Measurements from ENCODE around the gene CHD2. TPM values are rescaled to one million over a fixed set of nuclear protein-coding genes. Genes with fewer than 3 reads are reported as not detected.
A peak's percentile ranks its signal among the peaks of the same experiment; 100 is the strongest.

Gene CHD2
- polyA plus RNA-seq, 1 experiment, result 62.6 TPM

DNA sequence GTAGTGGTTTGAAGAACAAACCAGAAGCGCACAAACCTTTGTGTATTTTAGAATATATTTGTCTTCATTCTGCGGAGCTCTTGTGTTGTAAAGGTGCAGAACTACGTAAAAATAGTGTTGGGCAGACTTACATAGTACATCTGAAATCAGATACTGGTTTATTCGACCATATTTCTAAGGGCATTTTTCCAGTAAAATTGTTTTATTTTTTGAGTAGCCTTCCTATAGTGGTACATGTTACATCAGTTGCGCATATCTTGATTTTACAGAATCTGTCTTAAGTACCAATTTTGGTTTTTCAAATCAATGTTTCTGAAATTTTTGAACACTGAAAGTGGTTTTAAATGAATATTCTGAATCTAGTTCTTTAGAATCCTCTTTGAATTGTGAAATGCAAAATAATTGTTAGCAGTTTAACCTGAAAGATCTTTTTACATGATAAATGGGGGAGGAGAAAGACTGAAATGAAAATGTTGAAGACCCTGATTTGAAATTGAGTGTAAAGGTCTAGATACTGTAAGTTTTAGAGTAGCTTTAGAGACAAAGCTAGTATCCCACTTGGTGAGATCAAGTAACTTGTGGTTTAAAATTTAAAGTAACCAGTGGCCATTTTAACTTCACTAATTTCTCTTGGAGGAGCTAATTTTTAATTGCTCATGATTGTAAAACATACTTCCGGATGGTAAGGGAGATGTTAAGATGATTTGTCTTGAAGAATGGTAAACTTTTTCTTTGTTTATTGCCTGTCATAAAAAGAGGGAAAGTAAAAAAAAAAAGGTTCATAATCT, 15.5 kb upstream of the CHD2 start:
- TF ChIP-seq, protein P1, sequence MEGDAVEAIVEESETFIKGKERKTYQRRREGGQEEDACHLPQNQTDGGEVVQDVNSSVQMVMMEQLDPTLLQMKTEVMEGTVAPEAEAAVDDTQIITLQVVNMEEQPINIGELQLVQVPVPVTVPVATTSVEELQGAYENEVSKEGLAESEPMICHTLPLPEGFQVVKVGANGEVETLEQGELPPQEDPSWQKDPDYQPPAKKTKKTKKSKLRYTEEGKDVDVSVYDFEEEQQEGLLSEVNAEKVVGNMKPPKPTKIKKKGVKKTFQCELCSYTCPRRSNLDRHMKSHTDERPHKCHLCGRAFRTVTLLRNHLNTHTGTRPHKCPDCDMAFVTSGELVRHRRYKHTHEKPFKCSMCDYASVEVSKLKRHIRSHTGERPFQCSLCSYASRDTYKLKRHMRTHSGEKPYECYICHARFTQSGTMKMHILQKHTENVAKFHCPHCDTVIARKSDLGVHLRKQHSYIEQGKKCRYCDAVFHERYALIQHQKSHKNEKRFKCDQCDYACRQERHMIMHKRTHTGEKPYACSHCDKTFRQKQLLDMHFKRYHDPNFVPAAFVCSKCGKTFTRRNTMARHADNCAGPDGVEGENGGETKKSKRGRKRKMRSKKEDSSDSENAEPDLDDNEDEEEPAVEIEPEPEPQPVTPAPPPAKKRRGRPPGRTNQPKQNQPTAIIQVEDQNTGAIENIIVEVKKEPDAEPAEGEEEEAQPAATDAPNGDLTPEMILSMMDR (IDR thresholded peaks at IDR 0.05; ENCODE audit: low read depth, low read length), result no peak
- DNase-seq (ENCODE audit: low read depth, low spot score), result no peak
- POLR2A ChIA-PET, result interaction anchor here (0.5 to 3.7 kb wide), 9 partner anchors 15 to 80 kb away, joined by 3 to 121 read pairs (median 6); partner anchors contain the start of gene CHD2

GRCh38 chr15:92885224-92886041, 14.7 kb upstream of the CHD2 start:
- Histone ChIP-seq H3K27ac (ENCODE audit: low read depth, low read length) (no peak overlapping the region), H3K27me3 (ENCODE audit: control insufficient read depth, insufficient read depth, low read length) (no peaks in the 10 kb centered on the region), H3K4me3 (ENCODE audit: low read depth, low read length) (peak overlapping the region; percentile 81), H3K9me3 (ENCODE audit: control insufficient read depth, insufficient read depth, low read length) (no peaks in the 10 kb centered on the region; the same call in 1 of the 2 replicates)
- CTCF ChIA-PET, result interaction anchor here (0.5 to 1.3 kb wide), 6 partner anchors 10 to 1276 kb away, joined by 3 read pairs; partner anchors contain the start of gene CHD2
- TF ChIP-seq, protein P1 (IDR thresholded peaks at IDR 0.05; ENCODE audit: low read depth, low read length), result no peak
- no peak for DNase-seq (ENCODE audit: low read depth, low spot score)
- POLR2A ChIA-PET, result interaction anchor here (0.5 to 3.7 kb wide), 6 partner anchors 15 to 80 kb away, joined by 3 to 121 read pairs (median 6); partner anchors contain the start of gene CHD2

More for the DNA sequence above, 15.5 kb upstream of the CHD2 start:
- Histone ChIP-seq H3K27me3 (ENCODE audit: control insufficient read depth, insufficient read depth, low read length) (no peaks in the 10 kb centered on the region), H3K9me3 (ENCODE audit: control insufficient read depth, insufficient read depth, low read length) (no peaks in the 10 kb centered on the region), H3K4me3 (ENCODE audit: low read depth, low read length) (peak overlapping the region; percentile 81), H3K27ac (ENCODE audit: low read depth, low read length) (no peak overlapping the region)
- CTCF ChIA-PET, result interaction anchor here (0.6 to 1.3 kb wide), 4 partner anchors 11 to 1277 kb away, joined by 3 read pairs; partner anchors contain the start of gene CHD2

DNA sequence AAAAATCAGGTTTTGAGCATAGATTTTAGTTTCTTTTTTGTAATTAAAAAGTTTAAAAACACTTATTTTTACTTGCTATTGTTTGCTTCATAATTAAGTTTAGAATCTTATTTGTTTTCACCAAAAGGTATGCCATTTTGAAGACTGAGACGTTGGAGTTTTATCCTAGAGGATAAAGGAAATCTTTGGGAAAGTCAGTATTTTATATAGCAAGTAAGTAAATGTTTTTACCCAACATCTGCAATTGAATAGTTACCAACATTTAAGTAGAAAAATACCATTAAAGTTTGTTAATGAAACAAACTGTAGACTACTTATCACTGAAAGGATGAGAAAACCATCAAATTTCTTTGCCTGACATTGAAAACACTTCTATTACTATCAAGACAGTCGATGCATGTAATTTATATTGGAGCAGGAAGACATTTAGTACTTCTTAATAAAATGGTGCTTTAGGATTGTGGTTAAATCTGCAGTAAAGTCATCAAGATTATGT, 14.0 kb upstream of the CHD2 start:
- no peak for DNase-seq (ENCODE audit: low read depth, low spot score)
- POLR2A ChIA-PET, result interaction anchor here (1.2 kb wide), 1 partner anchor 14 kb away, joined by 6 read pairs; the partner anchor contains the start of gene CHD2
- CTCF ChIA-PET, result interaction anchor here (0.5 to 1.3 kb wide), 3 partner anchors 9 to 77 kb away, joined by 3 read pairs; no protein-coding TSS in a partner anchor
- TF ChIP-seq, protein P1 (IDR thresholded peaks at IDR 0.05; ENCODE audit: low read depth, low read length), result no peak
- Histone ChIP-seq H3K4me3 (ENCODE audit: low read depth, low read length) (peak overlapping the region; percentile 81), H3K27me3 (ENCODE audit: control insufficient read depth, insufficient read depth, low read length) (no peaks in the 10 kb centered on the region), H3K9me3 (ENCODE audit: control insufficient read depth, insufficient read depth, low read length) (no peaks in the 10 kb centered on the region; the same call in 1 of the 2 replicates), H3K27ac (ENCODE audit: low read depth, low read length) (no peak overlapping the region)

DNA sequence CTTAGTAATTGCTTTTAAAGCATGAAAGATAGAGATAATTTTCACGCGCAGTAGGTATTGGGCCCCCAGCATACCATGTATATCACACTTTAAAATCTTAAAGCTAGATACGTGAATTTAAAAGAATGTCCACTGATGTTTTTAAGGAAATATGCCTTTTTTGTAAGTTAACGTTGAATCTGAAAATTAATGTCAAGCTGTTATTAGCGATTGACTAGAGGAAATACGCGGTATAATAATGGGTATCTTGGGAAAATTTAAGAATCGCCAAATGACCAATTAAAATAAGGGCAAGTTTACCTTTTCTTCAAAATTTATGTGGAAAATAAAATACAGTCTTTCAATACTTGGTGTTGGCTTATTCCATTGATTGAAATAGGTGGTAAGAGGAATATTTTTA, 13.3 kb upstream of the CHD2 start:
- TF ChIP-seq, protein P1 (IDR thresholded peaks at IDR 0.05; ENCODE audit: low read depth, low read length), result no peak
- Histone ChIP-seq H3K9me3 (ENCODE audit: control insufficient read depth, insufficient read depth, low read length) (no peaks in the 10 kb centered on the region; the same call in 1 of the 2 replicates), H3K27me3 (ENCODE audit: control insufficient read depth, insufficient read depth, low read length) (no peaks in the 10 kb centered on the region), H3K27ac (ENCODE audit: low read depth, low read length) (no peak overlapping the region), H3K4me3 (ENCODE audit: low read depth, low read length) (peak overlapping the region; percentile 11)
- no peak for DNase-seq (ENCODE audit: low read depth, low spot score)
- ChIA-PET CTCF (no interaction called here), POLR2A (interaction anchor here (1.3 kb wide), 1 partner anchor 78 kb away, joined by 4 read pairs; no protein-coding TSS in a partner anchor)
